ENCODE data around the gene SCN1B.
"Not testable (repeated sequence)": the region's sequence is repeated elsewhere in the genome, so short reads cannot be mapped to it uniquely, and the experiment has no call there.

GRCh38 chr19:35014774-35015173 lies 15.5 kb upstream of the SCN1B start:
- TF ChIP-seq ZFP69B (tag by site-specific recombination; IDR thresholded peaks at IDR 0.05); ZNF530 (tag by site-specific recombination; IDR thresholded peaks at IDR 0.05; ENCODE audit: low read depth): not testable (repeated sequence)

Measured in HEK293 (cell line).